ENCODE results near the gene RPL10. TPM values are rescaled to one million over a fixed set of nuclear protein-coding genes. Genes with fewer than 3 reads are reported as not detected.

The RPL10 gene
- total RNA-seq, 2 experiments from 2014 or later = 3,331 to 3,466 TPM

GRCh38 chrX:154355094-154355775 lies 42.9 kb upstream of the RPL10 start:
- H3K4me3 Mint-ChIP-seq = no peak overlapping the region
- peaks cover 15% of the 10 kb centered on the region for H3K4me1 Mint-ChIP-seq (ENCODE audit: low read depth)
- H3K27ac Mint-ChIP-seq = no peak overlapping the region
- no peak for DNase-seq
- H3K9me3 Mint-ChIP-seq = no peaks in the 10 kb centered on the region
- CTCF ChIA-PET = no interaction called here
- peaks cover 6% of the 10 kb centered on the region for H3K36me3 Mint-ChIP-seq (ENCODE audit: low read depth)
- no peaks in the 10 kb centered on the region for H3K27me3 Mint-ChIP-seq (ENCODE audit: low read depth)
- intact Hi-C loops (cut with micrococcal nuclease) = no loop called here

- peaks cover 15% of the 10 kb centered on the region for H3K4me1 Mint-ChIP-seq (ENCODE audit: low read depth)
- DNase-seq = no peak
- CTCF ChIA-PET = no interaction called here
- H3K27me3 Mint-ChIP-seq (ENCODE audit: low read depth) = no peaks in the 10 kb centered on the region
- no peak overlapping the region for H3K27ac Mint-ChIP-seq
- no peak overlapping the region for H3K4me3 Mint-ChIP-seq
- peaks cover 7% of the 10 kb centered on the region for H3K36me3 Mint-ChIP-seq (ENCODE audit: low read depth)
- no peaks in the 10 kb centered on the region for H3K9me3 Mint-ChIP-seq
- intact Hi-C loops (cut with micrococcal nuclease) = no loop called here
These were observed 42.4 kb upstream of the RPL10 start for GRCh38 chrX:154355776-154356140.

DNA sequence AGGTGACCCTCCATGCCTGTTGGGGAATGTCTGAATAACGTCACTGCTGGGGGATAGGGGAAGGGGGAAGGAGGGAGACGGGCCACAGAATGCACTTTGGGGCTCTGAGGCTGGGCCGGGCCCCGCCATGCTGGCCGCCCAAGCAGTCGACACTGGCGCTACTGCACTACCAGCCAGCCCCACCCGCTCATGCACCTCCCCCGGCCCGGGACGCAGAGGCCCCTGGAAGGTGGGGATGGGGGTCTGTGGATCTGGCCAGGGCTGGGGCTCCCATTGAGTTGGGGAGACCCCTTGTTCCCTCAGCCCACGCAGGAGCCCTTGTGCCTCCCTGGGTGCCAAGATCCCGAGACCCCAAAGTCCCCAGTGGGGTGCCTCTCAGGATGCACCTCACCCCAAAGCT lies 41.6 kb upstream of the RPL10 start:
- DNase-seq = no peak
- CTCF ChIA-PET = no interaction called here
- no peaks in the 10 kb centered on the region for H3K27me3 Mint-ChIP-seq (ENCODE audit: low read depth)
- no peaks in the 10 kb centered on the region for H3K9me3 Mint-ChIP-seq
- H3K27ac Mint-ChIP-seq = no peak overlapping the region
- peaks cover 12% of the 10 kb centered on the region for H3K4me1 Mint-ChIP-seq (ENCODE audit: low read depth)
- intact Hi-C loops (cut with micrococcal nuclease) = no loop called here
- H3K4me3 Mint-ChIP-seq = no peak overlapping the region
- H3K36me3 Mint-ChIP-seq (ENCODE audit: low read depth) = peaks cover 7% of the 10 kb centered on the region

- Mint-ChIP-seq H3K27me3 (ENCODE audit: low read depth) (no peaks in the 10 kb centered on the region), H3K4me3 (no peak overlapping the region), H3K4me1 (ENCODE audit: low read depth) (peaks cover 9% of the 10 kb centered on the region), H3K27ac (no peak overlapping the region), H3K36me3 (ENCODE audit: low read depth) (peaks cover 7% of the 10 kb centered on the region), H3K9me3 (no peaks in the 10 kb centered on the region)
- no peak for DNase-seq
- intact Hi-C loops (cut with micrococcal nuclease) = no loop called here
- CTCF ChIA-PET = no interaction called here
These were observed 41.0 kb upstream of the RPL10 start for GRCh38 chrX:154357205-154357604.

GRCh38 chrX:154358011-154358410 lies 40.2 kb upstream of the RPL10 start:
- no peak overlapping the region for H3K4me3 Mint-ChIP-seq
- H3K27me3 Mint-ChIP-seq (ENCODE audit: low read depth) = no peaks in the 10 kb centered on the region
- CTCF ChIA-PET = no interaction called here
- H3K27ac Mint-ChIP-seq = peak overlapping the region; percentile 63
- peaks cover 10% of the 10 kb centered on the region for H3K4me1 Mint-ChIP-seq (ENCODE audit: low read depth)
- intact Hi-C loops (cut with micrococcal nuclease) = no loop called here
- H3K9me3 Mint-ChIP-seq = no peaks in the 10 kb centered on the region
- H3K36me3 Mint-ChIP-seq (ENCODE audit: low read depth) = peaks cover 9% of the 10 kb centered on the region
- DNase-seq = no peak

DNA sequence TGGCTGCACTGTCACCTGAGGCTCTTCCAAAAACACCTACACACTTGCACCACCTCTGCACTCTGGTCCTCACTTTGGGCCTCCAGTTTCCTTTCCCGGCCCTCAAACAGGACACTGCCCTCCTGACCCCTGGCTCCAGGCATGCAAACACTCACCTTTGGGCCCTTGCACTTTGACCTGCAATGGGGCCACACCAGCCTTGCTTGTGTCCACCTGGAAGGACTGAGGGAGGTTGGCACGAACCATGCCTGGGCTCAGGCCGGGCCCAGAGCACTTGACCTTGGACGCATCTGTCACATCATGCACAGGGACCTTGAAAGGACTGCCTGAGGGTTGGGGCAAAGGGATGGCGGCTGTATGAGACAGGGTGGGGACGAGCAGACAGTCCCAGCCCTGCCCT lies 39.3 kb upstream of the RPL10 start:
- Mint-ChIP-seq H3K4me1 (ENCODE audit: low read depth) (peaks cover 7% of the 10 kb centered on the region), H3K9me3 (no peaks in the 10 kb centered on the region), H3K27ac (peak overlapping the region; percentile 63), H3K27me3 (ENCODE audit: low read depth) (no peaks in the 10 kb centered on the region), H3K4me3 (no peak overlapping the region), H3K36me3 (ENCODE audit: low read depth) (peaks cover 11% of the 10 kb centered on the region)
- DNase-seq = no peak
- intact Hi-C loops (cut with micrococcal nuclease) = no loop called here
- CTCF ChIA-PET = no interaction called here

GRCh38 chrX:154359362-154360154 lies 38.6 kb upstream of the RPL10 start:
- no peak for DNase-seq
- CTCF ChIA-PET = no interaction called here

DNA sequence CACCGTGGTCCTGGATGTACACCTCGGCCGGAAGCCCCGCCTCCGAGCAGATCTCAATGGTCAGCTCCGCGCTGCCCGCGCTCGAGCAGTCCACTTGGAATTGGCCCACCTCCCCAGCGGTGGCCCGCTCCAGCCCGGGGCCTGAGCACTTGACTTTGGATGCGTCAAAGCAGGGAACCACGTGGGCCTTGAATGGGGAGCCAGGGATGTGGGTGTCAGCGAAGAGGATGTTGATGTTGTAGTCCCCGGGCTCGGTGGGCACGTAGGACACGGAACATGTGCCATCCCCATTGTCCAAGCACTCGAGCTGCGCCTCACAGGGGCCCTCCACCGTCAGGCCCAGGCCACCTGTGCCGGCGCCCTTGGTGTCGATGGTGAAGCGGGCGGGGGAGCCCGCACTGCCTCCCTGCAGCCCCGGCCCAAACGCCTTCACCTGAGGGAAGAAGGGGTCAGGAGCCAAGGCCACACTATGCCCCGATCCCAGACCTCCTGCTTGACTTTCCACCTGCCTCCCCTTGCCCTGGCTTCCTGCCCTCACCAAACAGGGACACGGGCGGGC lies 37.9 kb upstream of the RPL10 start:
- no peak for DNase-seq
- CTCF ChIA-PET = no interaction called here
- no peak overlapping the region for H3K27ac Mint-ChIP-seq

More at GRCh38 chrX:154359362-154360154, 38.6 kb upstream of the RPL10 start:
- H3K4me3 Mint-ChIP-seq = no peak overlapping the region
- no peaks in the 10 kb centered on the region for H3K9me3 Mint-ChIP-seq
- H3K27ac Mint-ChIP-seq = no peak overlapping the region
- intact Hi-C loops (cut with micrococcal nuclease) = no loop called here
- peaks cover 7% of the 10 kb centered on the region for H3K4me1 Mint-ChIP-seq (ENCODE audit: low read depth)
- no peaks in the 10 kb centered on the region for H3K27me3 Mint-ChIP-seq (ENCODE audit: low read depth)
- peaks cover 11% of the 10 kb centered on the region for H3K36me3 Mint-ChIP-seq (ENCODE audit: low read depth)

DNA sequence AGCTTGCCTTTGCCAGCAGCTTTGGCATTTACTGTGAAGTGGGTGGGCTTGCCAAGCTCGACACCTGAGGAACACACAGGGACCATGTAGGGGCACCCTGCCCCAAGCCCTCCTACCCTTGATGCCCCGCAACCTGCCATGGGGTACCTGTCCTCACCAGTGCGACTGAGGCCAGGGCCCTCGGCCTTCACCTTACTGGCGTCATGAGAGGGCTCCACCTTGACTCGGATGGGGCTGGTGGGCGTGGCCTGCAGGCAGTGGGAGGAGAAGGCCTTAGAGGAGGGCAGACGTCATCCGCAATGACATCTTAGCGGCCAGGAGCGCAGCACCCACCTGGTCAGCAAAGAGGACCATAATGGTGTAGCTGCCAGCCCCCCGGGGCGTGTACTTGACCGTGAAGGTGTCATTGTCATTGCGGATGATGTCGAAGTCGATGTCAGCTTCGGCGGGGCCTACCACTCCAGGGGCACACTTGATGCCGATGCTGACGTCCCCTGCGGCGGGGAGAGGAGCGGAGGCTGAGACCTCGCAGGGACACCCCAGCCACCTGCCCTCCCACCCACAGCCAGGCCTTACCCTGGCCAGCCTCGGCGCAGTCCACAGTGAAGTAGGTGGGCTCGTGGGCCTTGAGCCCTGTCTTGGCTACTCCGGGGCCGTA lies 36.0 kb upstream of the RPL10 start:
- Mint-ChIP-seq H3K4me1 (ENCODE audit: low read depth) (peaks cover 5% of the 10 kb centered on the region), H3K27me3 (ENCODE audit: low read depth) (no peaks in the 10 kb centered on the region), H3K27ac (no peak overlapping the region), H3K9me3 (no peaks in the 10 kb centered on the region), H3K36me3 (ENCODE audit: low read depth) (peaks cover 10% of the 10 kb centered on the region), H3K4me3 (no peak overlapping the region)
- DNase-seq = no peak
- CTCF ChIA-PET = interaction anchor here (0.7 to 1.3 kb wide), 2 partner anchors 11 to 20 kb away, joined by 3 to 4 read pairs; no protein-coding TSS in a partner anchor
- intact Hi-C loops (cut with micrococcal nuclease) = no loop called here

More for the DNA sequence above, 37.9 kb upstream of the RPL10 start:
- H3K36me3 Mint-ChIP-seq (ENCODE audit: low read depth) = peaks cover 13% of the 10 kb centered on the region
- no peaks in the 10 kb centered on the region for H3K27me3 Mint-ChIP-seq (ENCODE audit: low read depth)
- H3K9me3 Mint-ChIP-seq = no peaks in the 10 kb centered on the region
- peaks cover 7% of the 10 kb centered on the region for H3K4me1 Mint-ChIP-seq (ENCODE audit: low read depth)
- intact Hi-C loops (cut with micrococcal nuclease) = no loop called here
- no peak overlapping the region for H3K4me3 Mint-ChIP-seq

DNA sequence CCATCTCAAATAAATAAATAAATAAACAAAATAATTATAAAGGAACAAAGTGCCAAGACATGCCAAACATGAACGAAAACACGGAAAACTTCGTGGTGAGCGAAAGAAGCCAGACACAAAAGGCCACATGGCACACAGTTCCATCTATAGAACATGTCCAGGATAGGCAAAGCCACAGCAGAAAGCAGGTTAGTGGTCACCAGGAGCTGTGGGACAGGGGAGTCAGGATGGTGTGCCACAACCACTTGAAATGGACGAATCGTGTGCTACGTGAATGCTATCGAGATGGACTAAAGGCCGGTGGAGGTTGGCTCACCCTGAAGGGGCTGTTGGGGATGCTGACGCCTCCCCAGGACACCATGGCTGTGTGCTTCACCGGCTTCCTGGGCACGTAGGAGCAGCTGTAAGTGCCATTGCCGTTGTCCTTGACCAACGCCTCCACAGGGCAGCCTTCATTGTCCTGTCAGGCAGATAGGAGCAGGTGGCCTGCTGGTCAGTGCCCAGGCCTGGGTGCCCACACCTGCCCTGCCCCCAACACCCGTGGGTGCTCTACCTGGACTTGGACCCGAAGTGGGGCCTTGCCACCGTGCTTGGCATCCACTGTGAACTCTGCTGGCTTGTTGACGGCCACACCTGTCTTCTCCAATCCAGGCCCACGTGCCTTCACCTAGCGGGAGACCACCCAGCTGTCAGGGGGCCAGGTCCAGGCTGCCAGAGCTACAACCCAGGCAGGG lies 34.3 kb upstream of the RPL10 start:
- Mint-ChIP-seq H3K36me3 (ENCODE audit: low read depth) (peaks cover 12% of the 10 kb centered on the region), H3K9me3 (no peaks in the 10 kb centered on the region), H3K27ac (no peak overlapping the region), H3K27me3 (ENCODE audit: low read depth) (no peaks in the 10 kb centered on the region), H3K4me1 (ENCODE audit: low read depth) (peaks cover 9% of the 10 kb centered on the region), H3K4me3 (no peak overlapping the region)
- DNase-seq = no peak
- intact Hi-C loops (cut with micrococcal nuclease) = no loop called here
- CTCF ChIA-PET = no interaction called here

DNA sequence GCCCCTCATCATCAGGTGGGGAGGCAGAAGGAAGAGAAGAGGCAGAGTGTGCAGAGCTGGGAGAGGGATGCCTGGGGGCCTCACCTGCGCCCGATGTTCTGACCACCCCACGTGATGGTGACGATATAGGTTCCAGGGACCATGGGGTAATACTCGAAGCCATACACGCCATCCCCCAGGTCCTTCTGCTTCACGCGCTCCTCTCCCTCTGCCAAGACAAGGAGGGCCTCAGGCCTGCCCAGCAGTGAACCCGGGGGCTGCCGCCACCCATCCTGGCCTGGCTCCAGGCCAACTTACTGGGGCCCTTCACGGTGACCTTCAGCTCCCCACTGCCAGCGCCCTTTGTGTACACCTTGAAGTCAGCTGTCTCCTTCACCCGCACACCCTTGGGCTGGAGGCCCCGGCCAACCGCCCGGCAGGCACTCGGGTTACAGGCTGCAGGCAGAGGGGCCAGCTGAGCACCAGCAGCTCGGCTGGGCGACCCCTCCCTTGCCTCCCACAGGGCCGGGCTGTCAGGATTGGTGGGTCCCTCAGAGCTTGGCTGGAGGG lies 33.1 kb upstream of the RPL10 start:
- H3K27ac Mint-ChIP-seq = peak overlapping the region; percentile 30
- peaks cover 15% of the 10 kb centered on the region for H3K36me3 Mint-ChIP-seq (ENCODE audit: low read depth)
- no peaks in the 10 kb centered on the region for H3K27me3 Mint-ChIP-seq (ENCODE audit: low read depth)
- intact Hi-C loops (cut with micrococcal nuclease) = no loop called here
- DNase-seq = no peak
- peaks cover 9% of the 10 kb centered on the region for H3K4me1 Mint-ChIP-seq (ENCODE audit: low read depth)
- H3K4me3 Mint-ChIP-seq = no peak overlapping the region
- CTCF ChIA-PET = no interaction called here
- H3K9me3 Mint-ChIP-seq = no peaks in the 10 kb centered on the region

All from activated naive CD4-positive, alpha-beta T cell treated with anti-CD3 and anti-CD28 coated beads for 36 hours (primary cell).